RWPE1 (cell line): ENCODE results near the gene LRSAM1.

Experiments used
- CTCF ChIA-PET: fragments of 350-600 bp; sonication (Branson Sonifier 250); formaldehyde crosslinking; extraction: SDS; loops from one replicate; lab custom pipeline; 2021; lab: Yijun Ruan, JAX
- POLR2A ChIA-PET: fragments of 400-600 bp; formaldehyde crosslinking; extraction: SDS; loops from one replicate; lab custom pipeline; 2020; ENCODE audit warnings: antibody characterized with exemption; ENCODE audit not compliant: low non-redundant PET; lab: Yijun Ruan, JAX
- DNase-seq: peaks from one replicate; pipeline ENCODE4 v3.0.0; 2012; ENCODE audit warnings: low spot score
- H3K27ac ChIP-seq: fragments of 450-650 bp; 2 replicates; pipeline ENCODE4 v1.5.1; 2017
- CTCF ChIP-seq: fragments of 450-650 bp; conservative IDR thresholded peaks from 2 replicates; pipeline ENCODE4 v1.5.1; 2017; ENCODE audit warnings: low read depth, mild to moderate bottlenecking

Gene LRSAM1

GRCh38 chr9:127491516-127491915 lies 40.2 kb downstream of the LRSAM1 start:
- ChIA-PET CTCF (interaction anchor here (0.6 to 1.0 kb wide), 6 partner anchors 11 to 94 kb away, joined by 3 to 5 read pairs (median 4); no protein-coding TSS in a partner anchor), POLR2A (no interaction called here)
- peak overlapping the region; percentile 93 for H3K27ac ChIP-seq
- no peak for TF ChIP-seq CTCF
- DNase-seq: no peak

- DNase-seq: no peak
- peak overlapping the region; percentile 93 for H3K27ac ChIP-seq
- CTCF ChIA-PET: interaction anchor here (0.7 to 1.3 kb wide), 5 partner anchors 9 to 314 kb away, joined by 3 to 5 read pairs (median 3); no protein-coding TSS in a partner anchor
- POLR2A ChIA-PET: no interaction called here
- no peak for TF ChIP-seq CTCF
Observed at GRCh38 chr9:127492616-127493015, 41.3 kb downstream of the LRSAM1 start.

DNA sequence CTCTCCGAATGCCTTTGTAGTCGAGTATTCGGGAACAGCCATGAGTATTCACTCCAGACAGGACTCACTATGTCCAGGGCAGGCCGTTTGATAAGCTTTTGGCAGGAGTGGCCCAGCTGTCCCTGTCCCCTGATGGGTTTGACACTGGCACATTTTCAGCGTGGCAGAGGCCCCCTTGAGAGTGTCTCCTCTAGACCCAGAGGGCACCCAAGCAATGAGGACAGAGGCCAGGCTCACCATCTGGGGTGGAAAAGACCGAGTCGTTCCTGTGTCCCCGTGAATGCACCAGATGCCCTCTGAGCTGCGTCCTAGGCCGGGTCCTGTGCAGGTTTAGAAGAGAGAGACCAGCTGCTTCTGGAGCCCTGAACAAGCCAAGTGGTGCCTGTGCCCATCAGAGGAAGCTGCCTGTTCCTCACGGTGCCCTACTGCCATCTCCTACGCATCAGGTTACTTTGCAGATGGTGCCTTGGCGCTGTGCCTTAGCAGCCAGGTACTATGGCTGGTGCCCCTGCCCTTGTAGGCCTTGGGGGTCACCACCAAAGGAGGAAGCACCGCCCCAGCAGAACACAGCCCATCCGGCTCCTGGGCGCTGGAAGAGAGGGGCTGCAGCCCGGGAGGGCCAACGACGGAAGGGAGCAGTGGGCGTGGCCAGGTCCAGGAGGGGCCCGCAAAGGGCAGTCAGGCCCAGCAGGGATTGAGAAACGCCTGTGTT lies 42.4 kb downstream of the LRSAM1 start:
- POLR2A ChIA-PET: interaction anchor here (0.6 kb wide), 1 partner anchor 64 kb away, joined by 3 read pairs; no protein-coding TSS in a partner anchor
- CTCF ChIA-PET: interaction anchor here (0.6 to 1.7 kb wide), 2 partner anchors 10 to 91 kb away, joined by 3 to 5 read pairs; no protein-coding TSS in a partner anchor
- DNase-seq: no peak

GRCh38 chr9:127494304-127494702 lies 43.0 kb downstream of the LRSAM1 start:
- DNase-seq: peak; percentile 62
- TF ChIP-seq CTCF: no peak
- H3K27ac ChIP-seq: peak overlapping the region; percentile 93
- ChIA-PET POLR2A (no interaction called here), CTCF (interaction anchor here (0.6 to 1.7 kb wide), 2 partner anchors 10 to 91 kb away, joined by 3 to 5 read pairs; no protein-coding TSS in a partner anchor)

More for the DNA sequence above, 42.4 kb downstream of the LRSAM1 start:
- no peak for TF ChIP-seq CTCF
- H3K27ac ChIP-seq: peak overlapping the region; percentile 93

DNA sequence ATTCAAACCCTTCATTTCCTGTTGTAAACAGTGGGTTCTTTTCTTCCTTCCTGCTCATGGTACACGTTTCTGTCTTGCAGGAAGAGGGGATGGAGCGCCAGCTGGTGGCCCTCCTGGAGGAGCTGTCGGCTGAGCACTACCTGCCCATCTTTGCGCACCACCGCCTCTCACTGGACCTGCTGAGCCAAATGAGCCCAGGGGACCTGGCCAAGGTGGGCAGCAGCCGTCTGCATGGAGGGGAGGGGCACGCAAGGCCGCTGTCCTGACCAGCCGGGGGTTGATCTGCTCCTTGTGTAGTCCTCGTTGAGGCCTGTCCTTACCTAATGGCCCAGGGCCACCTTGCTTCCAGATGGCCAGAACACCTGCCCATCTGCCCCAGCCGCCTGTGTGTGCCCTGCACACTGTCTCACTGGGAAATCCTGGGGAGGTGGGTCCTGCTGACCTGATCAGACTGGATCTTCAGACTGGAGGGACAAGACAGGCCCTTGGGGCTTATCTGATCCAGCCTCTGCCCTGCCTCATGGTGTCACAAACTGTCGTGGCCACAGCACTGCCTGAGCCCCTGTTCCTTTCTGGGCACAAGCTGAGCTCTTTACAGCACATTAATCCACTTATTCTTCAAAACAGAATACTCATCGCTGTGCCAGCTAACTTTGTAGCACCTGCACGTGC lies 44.7 kb downstream of the LRSAM1 start:
- TF ChIP-seq CTCF: no peak; the same call in 1 of the 2 replicates
- H3K27ac ChIP-seq: peak overlapping the region; percentile 93
- DNase-seq: no peak
- ChIA-PET POLR2A (no interaction called here), CTCF (interaction anchor here (0.7 to 1.3 kb wide), 4 partner anchors 41 to 291 kb away, joined by 3 to 4 read pairs (median 3); partner anchors contain the start of gene TOR2A)

DNA sequence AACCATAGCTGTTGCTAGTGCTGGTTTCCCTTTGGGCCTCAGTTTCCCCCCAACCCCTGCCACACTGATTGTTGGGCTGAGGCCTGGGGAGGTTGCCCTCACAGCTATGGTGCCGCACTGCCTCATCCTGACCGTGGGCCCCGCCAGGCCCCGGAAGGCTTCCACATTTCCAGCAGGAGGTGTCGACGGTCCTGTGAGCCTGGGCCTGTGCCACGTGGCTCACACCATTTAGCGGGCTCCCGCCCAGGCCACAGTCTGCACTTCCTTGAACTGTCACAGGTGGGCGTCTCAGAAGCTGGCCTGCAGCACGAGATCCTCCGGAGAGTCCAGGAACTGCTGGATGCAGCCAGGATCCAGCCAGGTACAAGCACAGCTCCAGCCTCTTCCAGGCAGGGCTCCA lies 45.7 kb downstream of the LRSAM1 start:
- POLR2A ChIA-PET: no interaction called here
- no peak for DNase-seq
- peak overlapping the region; percentile 93 for H3K27ac ChIP-seq
- CTCF ChIA-PET: interaction anchor here (0.7 kb wide), 1 partner anchor 238 kb away, joined by 3 read pairs; the partner anchor contains the start of gene TOR2A
- no peak for TF ChIP-seq CTCF
